GM12864 (cell line): ENCODE measurements around the gene DDX10.

ENCODE experiments used
- DNase-seq: peaks from one replicate; pipeline ENCODE4 v3.0.0-alpha.2; 2011; ENCODE audit warnings: low read depth
- H3K4me3 ChIP-seq: 2 replicates; pipeline ENCODE4 v1.5.1; 2011; ENCODE audit warnings: mild to moderate bottlenecking, low read depth, low read length, control low read depth
- TF ChIP-seq, protein P1 (sequence below): IDR thresholded peaks from 2 replicates; pipeline ENCODE4 v1.5.1; 2011; ENCODE audit warnings: low read depth, mild to moderate bottlenecking, moderate library complexity, low read length, control low read depth, inconsistent platforms; ENCODE audit errors: missing control alignments

DDX10 gene

DNA sequence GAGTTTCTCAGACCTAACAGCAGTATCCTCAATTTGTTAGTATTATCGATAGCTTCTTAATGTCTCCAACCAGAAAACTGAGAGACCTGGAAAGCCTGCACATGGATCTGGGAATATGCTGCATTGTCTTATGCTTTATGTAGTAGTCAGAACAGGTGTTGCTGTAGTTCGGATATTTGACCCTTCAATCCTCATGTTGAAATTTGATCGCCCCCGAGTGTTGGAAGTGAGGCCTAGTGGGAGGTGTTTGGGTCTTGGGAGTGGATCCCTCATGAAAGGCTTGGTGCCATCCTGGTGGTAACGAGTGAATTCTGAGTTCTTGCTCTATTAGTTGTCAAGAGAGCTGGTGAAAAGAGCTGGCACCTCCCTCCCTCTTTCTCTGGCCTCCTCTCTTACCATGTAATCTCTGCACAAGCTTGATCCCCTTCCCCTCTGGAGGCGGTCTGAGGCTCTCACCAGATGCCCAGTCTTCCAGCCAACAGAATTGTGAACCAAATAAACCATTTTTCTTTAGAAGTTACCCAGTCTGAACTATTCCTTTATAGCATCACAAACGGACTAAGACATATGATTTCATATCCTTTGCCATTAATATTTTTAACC lies 227.1 kb downstream of the DDX10 start:
- no peak overlapping the region for H3K4me3 ChIP-seq
- TF ChIP-seq, protein P1, sequence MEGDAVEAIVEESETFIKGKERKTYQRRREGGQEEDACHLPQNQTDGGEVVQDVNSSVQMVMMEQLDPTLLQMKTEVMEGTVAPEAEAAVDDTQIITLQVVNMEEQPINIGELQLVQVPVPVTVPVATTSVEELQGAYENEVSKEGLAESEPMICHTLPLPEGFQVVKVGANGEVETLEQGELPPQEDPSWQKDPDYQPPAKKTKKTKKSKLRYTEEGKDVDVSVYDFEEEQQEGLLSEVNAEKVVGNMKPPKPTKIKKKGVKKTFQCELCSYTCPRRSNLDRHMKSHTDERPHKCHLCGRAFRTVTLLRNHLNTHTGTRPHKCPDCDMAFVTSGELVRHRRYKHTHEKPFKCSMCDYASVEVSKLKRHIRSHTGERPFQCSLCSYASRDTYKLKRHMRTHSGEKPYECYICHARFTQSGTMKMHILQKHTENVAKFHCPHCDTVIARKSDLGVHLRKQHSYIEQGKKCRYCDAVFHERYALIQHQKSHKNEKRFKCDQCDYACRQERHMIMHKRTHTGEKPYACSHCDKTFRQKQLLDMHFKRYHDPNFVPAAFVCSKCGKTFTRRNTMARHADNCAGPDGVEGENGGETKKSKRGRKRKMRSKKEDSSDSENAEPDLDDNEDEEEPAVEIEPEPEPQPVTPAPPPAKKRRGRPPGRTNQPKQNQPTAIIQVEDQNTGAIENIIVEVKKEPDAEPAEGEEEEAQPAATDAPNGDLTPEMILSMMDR, result no peak
- DNase-seq, result no peak

GRCh38 chr11:108895579-108896480 lies 231.0 kb downstream of the DDX10 start:
- H3K4me3 ChIP-seq, result no peak overlapping the region
- TF ChIP-seq, protein P1, result no peak
- DNase-seq, result peak; percentile 18

DNA sequence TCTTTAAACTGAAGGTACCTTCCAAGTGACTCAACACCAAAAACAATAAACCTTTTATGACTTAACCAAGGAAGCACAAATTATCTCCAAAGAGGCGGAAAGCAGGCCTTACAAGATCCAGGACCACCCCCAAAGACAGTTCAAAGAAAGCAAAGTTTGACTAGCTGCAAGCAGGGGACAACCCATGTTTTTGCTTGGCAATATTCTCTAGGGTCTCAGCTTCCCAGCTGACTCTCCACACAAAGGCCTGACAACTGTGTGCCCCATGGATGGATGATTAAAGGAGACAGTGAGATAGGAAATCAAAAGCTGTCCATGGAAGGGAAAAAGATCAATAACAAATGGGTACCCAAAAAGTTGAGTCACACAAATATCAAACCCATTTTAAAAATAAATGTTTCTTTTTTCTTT lies 232.2 kb downstream of the DDX10 start:
- TF ChIP-seq, protein P1, result no peak
- no peak overlapping the region for H3K4me3 ChIP-seq
- DNase-seq, result no peak

GRCh38 chr11:108897916-108898315 lies 233.0 kb downstream of the DDX10 start:
- TF ChIP-seq, protein P1, result no peak
- no peak overlapping the region for H3K4me3 ChIP-seq
- DNase-seq, result no peak

GRCh38 chr11:108901359-108901758 lies 236.5 kb downstream of the DDX10 start:
- H3K4me3 ChIP-seq, result no peak overlapping the region
- TF ChIP-seq, protein P1, result no peak

GRCh38 chr11:108902027-108902469 lies 237.2 kb downstream of the DDX10 start:
- no peak for DNase-seq
- H3K4me3 ChIP-seq, result no peak overlapping the region
- TF ChIP-seq, protein P1, result no peak

More at GRCh38 chr11:108901359-108901758, 236.5 kb downstream of the DDX10 start:
- no peak for DNase-seq
